NCI-H1930 (cell line): ENCODE measurements around the gene TMEM107.

Experiments used
- DNase-seq, 2 experiments: peaks; one replicate each; lab custom pipeline; 2025; lab: John Stamatoyannopoulos, UW

Gene TMEM107

GRCh38 chr17:8162233-8162996 is 13.8 kb downstream of the TMEM107 start, which contains the start of gene VAMP2:
Gene VAMP2, minus strand, starts transcription at chr17:8162948. Its CDS starts 69 bp downstream, at chr17:8162879.
- peak in 1 of 2 experiments; percentile 74 for DNase-seq

GRCh38 chr17:8161289-8162232 is 14.6 kb downstream of the TMEM107 start:
- no peak for DNase-seq

DNA sequence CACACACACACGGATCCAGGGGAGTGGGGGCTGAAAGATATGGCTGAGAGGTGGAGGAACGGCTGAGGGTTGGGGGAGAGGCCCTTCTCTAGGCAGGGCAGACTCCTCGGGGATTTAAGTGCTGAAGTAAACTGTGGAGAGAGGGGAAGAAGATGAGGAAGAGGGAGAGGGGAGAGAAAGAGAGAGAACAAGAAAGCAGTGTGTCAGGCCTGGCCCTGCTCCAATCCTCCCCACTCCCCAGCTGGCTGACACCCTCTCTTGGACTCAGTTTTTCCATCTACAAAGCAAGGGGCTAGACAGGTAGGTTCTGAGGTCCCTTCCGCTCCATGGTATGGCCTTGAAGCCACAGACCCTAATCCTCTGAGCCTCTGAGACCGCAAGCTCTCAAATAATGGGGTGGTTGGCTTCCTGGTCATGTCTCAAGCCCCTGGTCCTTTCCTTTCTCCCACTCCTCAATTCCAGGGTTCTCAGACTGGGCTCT is 15.4 kb downstream of the TMEM107 start:
- no peak for DNase-seq

GRCh38 chr17:8160224-8160577 is 16.0 kb downstream of the TMEM107 start:
- DNase-seq: no peak

- no peak for DNase-seq
Measured at GRCh38 chr17:8159459-8160223, 16.5 kb downstream of the TMEM107 start.

GRCh38 chr17:8159032-8159400 is 17.2 kb downstream of the TMEM107 start:
- no peak for DNase-seq

GRCh38 chr17:8158267-8159031 is 17.7 kb downstream of the TMEM107 start:
- DNase-seq: peak; percentile 71 to 83

- peak; percentile 100 for DNase-seq
Measured at GRCh38 chr17:8156246-8156992, 19.8 kb downstream of the TMEM107 start.

GRCh38 chr17:8155996-8156245 is 20.3 kb downstream of the TMEM107 start:
- no peak for DNase-seq

GRCh38 chr17:8155231-8155995 is 20.8 kb downstream of the TMEM107 start:
- no peak for DNase-seq

DNA sequence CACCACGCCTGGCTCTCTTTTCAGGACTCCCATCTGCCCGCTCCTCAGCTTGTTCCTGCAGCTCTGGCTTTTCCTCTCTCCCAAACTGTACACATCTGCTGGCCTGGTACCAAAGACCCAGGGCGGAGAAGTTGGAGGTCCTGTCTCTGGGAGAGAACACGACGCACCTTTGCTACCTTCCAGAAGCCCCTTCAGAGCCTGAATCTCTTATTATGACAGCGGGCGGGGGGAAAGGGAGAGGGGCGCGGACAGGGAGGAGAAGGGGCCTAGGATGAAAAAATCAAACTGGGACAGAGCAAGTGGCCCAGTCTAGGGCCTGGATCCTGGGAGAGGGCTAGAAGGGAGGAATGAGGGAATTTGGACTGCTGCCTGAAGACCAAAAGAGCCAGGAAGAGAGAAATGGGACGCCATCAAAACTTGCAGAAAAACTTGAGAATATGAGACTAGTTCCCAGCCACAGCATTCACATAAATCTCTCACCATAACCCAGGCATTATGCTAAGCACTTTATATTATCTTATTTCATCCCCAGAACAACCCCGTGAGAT is 21.5 kb downstream of the TMEM107 start:
- DNase-seq: no peak

- peak in 1 of 2 experiments; percentile 22 for DNase-seq
Measured at GRCh38 chr17:8153957-8154607, 22.1 kb downstream of the TMEM107 start.

DNA sequence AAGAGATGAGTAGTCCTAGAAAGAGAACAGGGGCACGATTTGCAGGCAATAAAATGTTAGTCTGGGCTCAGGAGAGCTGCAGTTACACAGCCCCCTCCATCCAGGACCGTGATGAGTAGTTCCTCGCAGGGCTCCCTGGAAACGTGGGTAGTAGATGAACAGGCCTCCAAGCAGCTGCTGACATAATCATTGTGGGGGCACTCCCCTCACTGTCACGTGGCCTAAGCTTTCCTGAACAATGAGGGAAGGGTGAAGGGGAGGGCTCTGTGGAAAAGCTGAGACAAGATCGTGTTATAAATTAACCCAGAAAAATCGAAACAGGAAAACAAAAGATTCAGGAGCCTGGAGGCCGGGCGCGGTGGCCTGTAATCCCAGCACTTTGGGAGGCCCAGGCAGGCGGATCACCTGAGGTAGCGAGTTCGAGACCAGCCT is 22.6 kb downstream of the TMEM107 start:
- DNase-seq: no peak

DNA sequence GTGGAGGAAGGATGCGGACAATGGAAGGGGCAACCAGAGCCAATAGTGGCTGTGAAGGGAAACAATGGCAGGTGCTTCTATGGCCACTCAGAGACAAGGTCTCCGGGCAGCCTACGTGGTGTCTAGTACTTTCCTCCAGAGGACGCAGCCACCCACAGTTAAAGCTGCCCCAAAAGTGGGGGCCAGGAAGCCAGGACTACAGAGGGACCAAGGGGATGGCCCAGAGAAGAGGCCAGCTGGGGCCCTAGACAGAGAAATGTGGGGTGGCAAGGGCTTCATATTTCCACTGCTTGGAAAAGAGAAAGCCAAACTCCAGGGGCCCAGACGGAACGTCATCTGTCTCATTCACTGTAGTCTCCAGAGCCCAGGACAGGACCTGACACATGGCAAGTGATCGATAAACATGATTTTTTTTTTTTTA is 23.1 kb downstream of the TMEM107 start:
- DNase-seq: no peak

DNA sequence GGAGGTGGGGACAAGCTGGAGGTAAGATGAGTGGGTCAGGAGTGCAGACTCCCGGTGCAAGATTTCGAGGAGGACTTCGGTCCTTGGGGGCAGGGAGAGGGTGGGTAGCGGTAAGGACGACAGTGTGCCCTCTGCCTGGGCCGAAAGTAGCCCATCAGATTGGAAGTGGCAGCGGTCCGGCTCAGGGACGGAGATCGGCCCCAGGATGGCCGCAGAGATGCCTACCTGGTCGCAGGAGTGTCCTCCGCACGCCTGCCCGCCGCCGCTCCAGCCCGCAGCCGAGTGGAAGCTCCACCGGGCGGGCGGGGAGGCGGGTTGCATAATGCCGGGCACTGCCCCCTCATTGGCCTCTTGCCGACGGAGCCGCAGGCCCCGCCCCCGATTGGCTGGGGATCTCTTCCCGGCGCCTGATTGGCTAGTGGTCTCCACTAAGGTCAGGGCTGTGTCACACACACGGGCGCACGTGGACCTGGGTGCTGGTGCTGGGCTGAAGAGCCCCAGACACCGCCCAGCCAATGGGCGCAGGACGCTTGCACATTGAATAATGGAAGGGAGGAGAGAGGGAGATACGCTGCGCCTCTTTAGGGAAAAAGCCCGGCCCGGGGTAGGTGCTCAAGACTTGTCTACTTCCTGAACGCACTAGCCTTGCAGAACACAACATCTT is 23.9 kb downstream of the TMEM107 start, which contains the start of gene PER1:
PER1 (minus strand) TSS at position 293 of the 664 bp plus-strand sequence. CDS start 1,698 bp downstream, outside the sequence.
- DNase-seq: peak; percentile 85 to 86

DNA sequence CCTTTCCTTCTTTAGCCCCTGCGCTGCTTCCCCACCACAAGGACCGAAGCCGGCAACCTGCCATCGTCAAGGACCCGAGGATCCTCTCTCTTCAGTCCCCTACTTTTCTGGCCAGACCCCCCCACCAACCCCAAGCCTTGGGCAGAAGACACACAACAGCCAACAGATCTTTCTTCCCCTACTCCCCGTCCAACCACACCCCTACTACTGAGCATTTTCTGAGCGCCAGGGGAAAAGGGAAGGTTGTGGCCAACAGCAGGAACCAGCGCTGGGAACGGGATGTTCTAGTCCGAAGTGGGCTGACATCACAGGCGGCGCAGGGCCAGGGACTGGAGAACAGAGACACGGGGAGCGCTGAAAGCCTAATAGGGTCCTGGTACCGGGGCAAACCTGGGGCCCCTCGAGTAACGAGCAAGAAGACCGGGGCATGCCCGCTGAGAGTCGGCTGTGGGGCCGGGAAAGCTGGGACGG is 24.5 kb downstream of the TMEM107 start:
- DNase-seq: no peak

DNA sequence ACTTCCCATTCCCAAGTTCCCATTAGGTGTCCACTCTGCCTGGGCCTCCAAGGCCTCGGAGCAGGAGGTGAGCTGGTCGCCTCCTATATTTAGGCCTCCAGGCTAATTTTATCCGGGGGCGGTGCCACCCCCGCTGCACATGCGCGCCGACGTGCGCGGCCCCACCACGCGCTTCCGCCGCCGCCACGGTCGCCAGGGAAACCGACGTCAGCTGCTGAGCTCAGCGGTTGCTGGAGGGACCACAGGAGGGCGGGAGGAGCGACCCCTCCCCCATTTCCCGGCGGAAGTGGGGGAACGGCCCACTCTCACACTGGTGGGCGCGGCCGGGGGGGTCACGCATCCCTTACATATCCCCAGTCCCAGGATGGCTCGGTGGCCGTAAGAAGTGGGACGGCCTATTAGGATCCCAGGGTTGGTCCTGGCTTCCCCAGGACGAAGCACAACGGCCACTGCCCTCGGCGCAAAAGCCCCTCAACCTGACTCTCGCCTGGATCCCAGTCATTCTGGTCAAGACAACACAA is 25.0 kb downstream of the TMEM107 start:
- peak; percentile 78 to 87 for DNase-seq
